ENCODE results near the gene PSMB8.
"Not testable (repeated sequence)": the region's sequence is repeated elsewhere in the genome, so short reads cannot be mapped to it uniquely, and the experiment has no call there.

The PSMB8 gene

GRCh38 chr6:32809171-32809570, 34.7 kb downstream of the PSMB8 start:
- TF ChIP-seq CTCF (conservative IDR thresholded peaks at IDR 0.05; ENCODE audit: low read depth): no peak
- ChIA-PET CTCF (interaction anchor here (1.4 kb wide), 1 partner anchor 59 kb away, joined by 3 read pairs; no protein-coding TSS in a partner anchor), POLR2A (ENCODE audit: low non-redundant PET) (no interaction called here)
- no peak for DNase-seq (ENCODE audit: low spot score)
- H3K27ac ChIP-seq: no peak overlapping the region

- ChIA-PET POLR2A (ENCODE audit: low non-redundant PET) (no interaction called here), CTCF (interaction anchor here (0.7 kb wide), 1 partner anchor 10 kb away, joined by 4 read pairs; no protein-coding TSS in a partner anchor)
- DNase-seq (ENCODE audit: low spot score): no peak
- TF ChIP-seq CTCF (conservative IDR thresholded peaks at IDR 0.05; ENCODE audit: low read depth): no peak
- H3K27ac ChIP-seq: no peak overlapping the region
Measured at GRCh38 chr6:32807020-32807580, 36.7 kb downstream of the PSMB8 start.

- POLR2A ChIA-PET (ENCODE audit: low non-redundant PET); DNase-seq (ENCODE audit: low spot score); H3K27ac ChIP-seq: not testable (repeated sequence)
- CTCF ChIA-PET: interaction anchor here (0.6 kb wide), 1 partner anchor 976 kb away, joined by 4 read pairs; no protein-coding TSS in a partner anchor
Measured at GRCh38 chr6:32805404-32805803, 38.4 kb downstream of the PSMB8 start.

GRCh38 chr6:32803416-32803815, 40.4 kb downstream of the PSMB8 start:
- CTCF ChIA-PET: no interaction called here
- H3K27ac ChIP-seq: no peak overlapping the region
- POLR2A ChIA-PET (ENCODE audit: low non-redundant PET): no interaction called here
- TF ChIP-seq CTCF (conservative IDR thresholded peaks at IDR 0.05; ENCODE audit: low read depth): no peak
- no peak for DNase-seq (ENCODE audit: low spot score)

- no peak for DNase-seq (ENCODE audit: low spot score)
- ChIA-PET POLR2A (ENCODE audit: low non-redundant PET) (no interaction called here), CTCF (interaction anchor here (1.0 kb wide), 1 partner anchor 14 kb away, joined by 4 read pairs; no protein-coding TSS in a partner anchor)
- no peak overlapping the region for H3K27ac ChIP-seq
- TF ChIP-seq CTCF (conservative IDR thresholded peaks at IDR 0.05; ENCODE audit: low read depth): no peak
Measured at GRCh38 chr6:32799740-32800139, 44.1 kb downstream of the PSMB8 start.

- ChIA-PET CTCF (interaction anchor here (0.6 to 1.0 kb wide), 2 partner anchors 14 to 54 kb away, joined by 3 to 4 read pairs; partner anchors contain the start of gene TAP1), POLR2A (ENCODE audit: low non-redundant PET) (no interaction called here)
- no peak for DNase-seq (ENCODE audit: low spot score)
- H3K27ac ChIP-seq: no peak overlapping the region
- TF ChIP-seq CTCF (conservative IDR thresholded peaks at IDR 0.05; ENCODE audit: low read depth): no peak
Measured at GRCh38 chr6:32799168-32799567, 44.7 kb downstream of the PSMB8 start.
